DMS153 treated with DMSO at 0.1 percent for 48 hours (cell line): ENCODE data around the gene ANP32E.

Experiments used
- DNase-seq: peaks from one replicate; lab custom pipeline; 2025; ENCODE audit not compliant: unreplicated experiment; lab: John Stamatoyannopoulos, UW

ANP32E gene

DNA sequence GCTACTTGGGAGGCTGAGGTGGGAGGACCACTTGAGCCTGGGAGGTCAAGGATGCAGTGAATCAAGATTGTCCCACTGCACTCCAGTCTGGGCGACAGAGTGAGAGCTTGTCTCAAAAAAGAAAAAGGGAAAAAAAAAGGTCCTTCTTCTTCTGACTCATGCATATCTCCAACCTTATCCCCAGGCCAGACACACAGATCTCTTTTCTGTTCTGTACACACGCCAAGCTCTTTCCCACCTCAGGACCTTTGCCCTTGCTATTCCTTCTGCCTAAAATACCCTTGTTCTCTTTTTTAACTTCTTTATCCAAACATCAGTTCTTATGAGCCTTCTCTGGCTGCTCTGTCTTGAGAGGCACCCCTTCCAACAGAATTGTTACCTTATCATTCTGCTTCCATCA is 64.1 kb downstream of the ANP32E start:
- no peak for DNase-seq

DNA sequence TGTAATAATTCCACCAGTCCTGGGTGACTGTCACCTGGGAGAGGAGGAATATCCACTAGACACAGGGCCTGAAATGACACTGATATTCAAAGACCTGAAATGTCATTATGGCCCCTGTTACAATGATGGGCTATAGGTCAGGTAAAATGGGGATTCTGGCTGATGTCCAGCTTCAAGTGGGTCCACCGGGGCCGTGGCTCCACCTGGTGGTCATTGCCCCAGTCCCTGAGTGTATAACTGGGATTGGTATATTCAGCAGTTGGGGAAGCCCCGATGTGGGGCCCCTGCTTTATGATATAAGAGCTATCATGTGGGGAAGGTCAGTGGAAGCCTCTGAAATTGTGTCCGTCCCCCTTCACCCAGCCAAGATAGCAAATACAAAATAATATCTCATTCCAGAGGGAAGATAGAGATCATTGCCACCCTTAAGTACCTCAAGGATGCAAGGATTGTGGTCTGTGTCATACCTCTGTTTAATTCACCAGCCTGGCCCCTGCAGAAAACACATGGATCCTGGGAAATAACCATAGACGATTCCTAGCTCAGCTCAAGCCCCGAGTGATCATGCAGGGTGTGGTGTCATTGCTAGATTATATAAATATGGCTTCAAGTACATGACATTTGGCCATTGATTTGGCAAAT is 66.8 kb downstream of the ANP32E start:
- peak; percentile 50 for DNase-seq
